GM13976 (cell line): ENCODE results near the gene LINC01488.

Experiments
- DNase-seq: peaks from one replicate; pipeline ENCODE4 v3.0.0; 2012; ENCODE audit warnings: low spot score
- CTCF ChIP-seq: IDR thresholded peaks from 2 replicates; pipeline ENCODE4 v1.5.1; 2012; ENCODE audit warnings: borderline replicate concordance, mild to moderate bottlenecking; ENCODE audit not compliant: insufficient read depth; ENCODE audit errors: extremely low read depth, missing control alignments, control extremely low read depth
- in situ Hi-C: fragments of 300-500 bp; cut with MboI; formaldehyde crosslinking; loops from one replicate; pipeline ENCODE4 v1.12.0; 2022; ENCODE audit warnings: low sequenced_read_pairs, mixed read lengths, inconsistent platforms; ENCODE audit not compliant: unreplicated experiment

Gene LINC01488

DNA sequence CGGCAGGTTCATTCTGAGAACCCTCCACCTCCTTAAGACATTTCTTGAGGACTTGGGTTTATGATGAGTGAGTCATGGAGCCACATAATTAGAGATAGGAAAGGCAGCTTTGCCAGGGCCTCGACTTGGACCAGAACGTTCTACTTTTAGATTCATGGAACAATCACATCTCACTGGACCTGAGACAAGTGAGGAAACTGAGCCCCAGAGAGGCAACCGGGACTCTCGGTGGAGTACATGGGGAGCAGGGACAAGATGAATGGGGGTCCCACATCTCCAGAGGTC, 59.5 kb downstream of the LINC01488 start:
- in situ Hi-C loops: no loop called here
- TF ChIP-seq CTCF: no peak
- DNase-seq: no peak

- in situ Hi-C loops: no loop called here
- TF ChIP-seq CTCF: no peak
- no peak for DNase-seq
Observed at GRCh38 chr11:69541501-69542313, 60.2 kb downstream of the LINC01488 start.

DNA sequence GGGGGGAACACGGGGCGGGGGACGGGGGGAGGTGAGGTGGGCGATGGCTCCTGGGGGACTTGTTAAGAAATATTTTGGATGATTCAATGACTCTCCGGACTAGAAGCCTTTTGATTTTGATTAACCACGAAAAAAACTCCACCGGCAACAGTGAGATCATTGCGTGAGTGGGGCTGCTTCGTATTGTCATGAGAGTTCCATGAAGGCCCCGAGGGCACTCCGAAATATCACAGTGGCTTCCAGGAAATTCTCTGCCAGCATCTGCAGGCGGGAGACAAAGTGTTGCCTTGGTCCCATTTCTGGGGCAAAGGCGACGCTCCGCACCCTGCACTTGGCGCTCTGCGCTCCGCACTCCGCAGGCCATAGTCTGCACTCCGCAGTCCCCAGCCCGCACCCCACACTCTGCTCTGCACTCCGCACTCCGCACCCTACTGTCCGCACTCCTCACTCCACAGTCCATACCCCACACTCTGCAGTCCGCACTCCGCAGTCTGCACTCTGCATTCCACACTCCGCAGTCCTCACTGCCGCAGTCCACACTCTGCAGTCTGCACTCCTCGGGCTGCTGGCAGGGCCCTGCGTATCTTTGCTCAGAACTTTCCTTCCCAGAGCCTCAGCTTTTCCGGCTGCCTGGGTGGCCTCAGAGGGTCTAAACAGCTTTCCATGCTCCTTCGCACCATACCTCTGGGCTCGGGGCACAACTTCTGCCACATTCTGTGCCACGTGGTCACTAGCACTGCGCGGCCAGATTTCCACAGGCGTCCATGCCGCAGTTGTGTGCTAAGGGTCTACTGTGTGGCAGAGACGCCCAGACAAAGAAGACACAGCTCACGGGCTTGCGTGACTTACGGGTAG, 61.1 kb downstream of the LINC01488 start:
- no peak for TF ChIP-seq CTCF
- DNase-seq: no peak
- in situ Hi-C loops: no loop called here
